ENCODE measurements around the gene ADAM23.

ADAM23 gene

GRCh38 chr2:206572725-206573124 is 129.4 kb downstream of the ADAM23 start:
- DNase-seq = no peak

DNA sequence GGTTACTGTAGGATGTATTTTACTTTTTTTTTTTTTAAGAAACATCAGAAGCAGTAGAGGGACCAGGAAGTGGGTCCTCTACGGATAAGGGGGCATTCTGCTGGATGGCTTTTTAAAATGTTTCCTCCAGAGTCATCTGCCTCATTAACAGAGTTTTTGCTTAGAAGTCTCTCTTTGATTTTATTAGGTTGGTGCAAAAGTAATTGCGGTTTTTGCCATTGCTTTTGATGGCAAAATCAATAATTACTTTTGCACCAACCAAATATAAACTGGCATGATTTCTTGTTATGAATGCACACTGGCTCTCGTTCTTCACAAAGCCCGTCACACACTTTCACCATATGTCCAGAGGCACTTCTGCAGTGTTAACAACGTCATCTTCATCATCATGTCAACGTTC is 130.5 kb downstream of the ADAM23 start:
- DNase-seq = no peak

DNA sequence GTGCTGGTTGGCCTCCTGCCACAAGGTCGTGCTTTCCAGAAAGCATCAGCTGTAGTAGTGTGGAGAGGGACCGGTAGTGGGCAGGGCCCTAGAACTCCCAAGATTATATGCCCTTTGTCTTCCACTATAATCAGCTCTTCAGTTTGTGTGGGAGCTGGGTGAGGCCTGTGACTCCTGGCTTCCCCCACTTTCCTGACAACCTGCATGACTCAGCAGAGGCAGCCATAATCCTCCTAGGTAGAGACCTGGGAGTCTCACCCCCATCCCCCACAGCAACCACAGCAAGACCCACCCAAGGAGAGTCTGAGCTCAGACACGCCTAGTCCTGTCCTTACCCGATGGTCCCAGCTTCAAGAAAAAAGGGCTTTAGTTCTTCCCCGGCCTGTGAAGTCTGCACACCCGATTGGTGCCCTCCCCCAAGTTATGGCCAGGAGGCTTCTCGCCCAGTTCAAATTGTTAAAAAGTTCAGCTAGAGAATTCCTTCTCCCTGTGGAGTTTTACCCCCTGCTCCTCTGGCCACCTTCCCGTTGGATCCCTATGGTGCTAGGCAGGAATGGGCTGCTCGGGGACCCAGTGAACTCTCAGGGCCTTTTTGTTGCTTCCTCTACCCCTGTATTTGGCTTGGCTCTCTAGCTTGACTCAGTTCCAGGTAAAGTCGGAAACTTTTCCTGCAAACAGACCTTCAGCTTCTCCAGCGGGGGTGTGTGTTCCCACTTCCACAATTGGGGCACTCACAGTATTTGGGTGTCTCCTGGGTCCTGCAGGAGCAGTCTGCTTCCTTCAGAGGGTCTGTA is 141.2 kb downstream of the ADAM23 start:
- DNase-seq = no peak

GRCh38 chr2:206585335-206585734 is 142.0 kb downstream of the ADAM23 start:
- no peak for DNase-seq

DNA sequence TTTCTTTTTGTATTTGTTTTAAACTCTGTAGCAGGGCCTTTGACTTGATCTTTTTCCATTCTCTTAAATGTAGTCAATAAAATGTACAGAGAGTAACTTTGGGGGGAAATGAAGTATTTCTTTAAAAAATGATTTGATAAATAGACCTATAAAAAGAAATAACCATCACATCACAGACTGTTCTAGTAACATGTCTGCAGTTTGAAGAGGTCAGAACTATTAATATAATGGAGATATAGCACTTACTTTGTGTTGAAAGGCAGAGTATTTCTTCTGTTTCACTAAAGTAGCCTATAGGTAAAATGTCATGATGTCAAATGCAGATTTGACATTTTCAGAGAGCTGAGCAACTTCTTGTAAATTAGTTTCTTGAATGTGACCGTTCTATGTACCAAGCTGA is 143.3 kb downstream of the ADAM23 start:
- DNase-seq = no peak

DNA sequence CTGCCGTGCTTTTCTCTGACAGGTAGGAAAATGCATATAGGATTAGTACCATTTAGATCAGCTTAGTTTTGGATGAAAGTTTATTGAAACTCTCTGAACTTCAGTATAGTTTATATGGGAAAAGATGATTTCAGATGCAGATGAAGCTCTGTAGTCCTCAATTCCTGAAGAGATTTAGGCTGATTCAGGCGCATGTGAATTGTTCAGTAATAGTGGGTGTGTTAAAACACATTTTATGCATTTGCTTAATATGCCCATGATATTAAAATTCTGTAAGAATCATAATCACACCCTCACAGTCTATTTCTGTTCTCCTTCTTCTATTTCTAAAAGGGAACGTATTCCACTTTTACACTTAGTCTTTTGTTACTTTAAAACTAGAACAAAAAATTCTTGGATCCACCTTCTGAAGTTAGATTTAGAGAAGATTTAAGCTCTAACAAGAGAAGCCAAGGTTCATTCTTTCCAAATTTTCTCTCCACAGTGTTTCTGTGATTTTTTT is 154.4 kb downstream of the ADAM23 start:
- DNase-seq = no peak

- DNase-seq = no peak
These were observed 159.9 kb downstream of the ADAM23 start for GRCh38 chr2:206603243-206603642.

DNA sequence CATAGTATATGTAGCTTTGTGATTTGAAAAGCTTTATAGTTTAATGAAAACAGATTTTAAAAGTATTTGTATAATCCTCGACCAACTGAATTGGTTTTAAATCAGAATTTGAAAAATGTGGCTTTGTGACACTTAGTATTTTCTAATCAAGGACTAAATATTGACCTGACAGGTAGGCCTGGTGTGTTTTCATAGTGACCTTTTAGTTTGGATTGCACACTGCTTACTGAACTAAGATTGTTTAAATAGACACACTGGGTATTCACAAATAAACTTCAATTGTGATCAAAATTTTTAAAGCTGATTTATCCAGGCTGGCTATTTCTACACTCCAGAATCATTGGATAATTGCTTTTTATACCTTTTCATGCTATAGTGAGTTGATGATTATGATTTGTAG is 167.1 kb downstream of the ADAM23 start:
- no peak for DNase-seq

- DNase-seq = no peak
These were observed 167.9 kb downstream of the ADAM23 start for GRCh38 chr2:206611191-206611590.

- no peak for DNase-seq
These were observed 168.4 kb downstream of the ADAM23 start for GRCh38 chr2:206611736-206612135.

DNA sequence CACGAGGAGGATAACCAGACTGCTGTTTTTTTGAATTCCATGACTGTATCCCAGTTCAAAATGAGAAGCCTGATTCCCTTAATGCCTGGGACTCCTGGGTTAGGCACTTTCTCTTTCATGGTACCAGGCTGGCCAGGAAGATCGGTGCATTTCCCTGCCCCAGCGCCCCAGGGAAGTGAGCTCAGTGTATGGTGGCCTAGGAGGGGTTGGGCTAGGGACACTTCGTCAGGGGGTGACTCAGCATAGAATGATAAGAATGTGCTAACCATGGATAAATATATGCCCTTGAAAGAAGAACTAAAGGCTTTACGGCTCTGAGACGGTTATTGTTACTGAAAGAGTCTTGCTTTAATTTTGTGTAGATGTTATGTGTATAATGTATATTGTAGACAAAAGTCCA is 171.5 kb downstream of the ADAM23 start:
- DNase-seq = no peak

DNA sequence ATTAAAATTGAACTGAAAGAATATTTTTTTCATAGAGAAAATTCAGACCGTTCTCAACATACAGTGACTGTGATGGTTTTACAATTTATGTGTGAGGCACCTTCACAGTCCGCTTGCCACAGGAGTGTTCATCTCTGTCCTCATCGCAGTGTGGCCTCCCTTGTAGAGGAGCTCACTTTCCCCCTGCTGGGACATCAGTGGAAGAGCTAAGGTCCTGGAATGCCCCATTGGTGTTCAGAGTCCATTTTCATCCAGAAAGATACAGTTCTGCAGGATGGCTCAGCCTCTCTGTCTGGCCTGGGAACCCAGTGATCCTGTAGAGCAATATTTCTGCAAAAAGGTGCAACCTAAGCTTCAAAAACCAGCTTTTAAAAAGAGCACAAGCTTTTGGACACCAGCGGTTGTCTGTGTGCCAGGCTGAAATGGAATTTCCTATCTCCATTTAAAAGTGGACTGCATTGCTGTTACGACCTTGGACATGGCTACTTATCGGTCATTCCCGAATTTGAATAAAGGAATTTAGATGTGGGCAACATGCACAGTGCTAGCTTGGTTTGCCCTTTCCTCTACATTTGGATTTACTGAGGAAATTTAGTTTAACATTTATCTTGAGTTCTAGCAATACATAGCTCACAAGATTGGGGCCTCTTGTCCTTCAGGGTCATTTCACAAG is 172.2 kb downstream of the ADAM23 start:
- no peak for DNase-seq

- no peak for DNase-seq
These were observed 172.8 kb downstream of the ADAM23 start for GRCh38 chr2:206616151-206616550.

- DNase-seq = no peak
These were observed 175.7 kb downstream of the ADAM23 start for GRCh38 chr2:206619011-206619410.

- DNase-seq = no peak
These were observed 182.8 kb downstream of the ADAM23 start for GRCh38 chr2:206626108-206626507.

DNA sequence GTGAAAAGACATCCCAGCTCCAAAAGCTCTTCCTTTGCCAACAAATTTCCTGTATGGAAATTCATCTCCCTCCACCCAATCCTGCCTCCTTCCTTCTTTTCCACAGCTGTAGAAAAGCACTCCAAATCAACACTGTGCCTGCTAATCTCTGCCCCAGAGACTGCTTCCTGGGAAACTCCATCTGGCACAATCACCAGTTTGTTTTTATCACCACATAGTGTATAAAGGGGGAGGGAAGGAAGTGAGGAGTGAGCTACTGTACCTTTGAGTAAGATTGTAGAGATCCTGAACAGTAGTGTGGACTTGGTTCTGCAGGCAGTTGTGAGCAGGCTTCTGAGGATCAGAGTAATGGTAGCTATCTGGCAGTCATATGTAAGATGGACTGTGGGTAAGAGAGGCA is 184.3 kb downstream of the ADAM23 start:
- no peak for DNase-seq

- no peak for DNase-seq
These were observed 188.0 kb downstream of the ADAM23 start for GRCh38 chr2:206631340-206631739.

DNA sequence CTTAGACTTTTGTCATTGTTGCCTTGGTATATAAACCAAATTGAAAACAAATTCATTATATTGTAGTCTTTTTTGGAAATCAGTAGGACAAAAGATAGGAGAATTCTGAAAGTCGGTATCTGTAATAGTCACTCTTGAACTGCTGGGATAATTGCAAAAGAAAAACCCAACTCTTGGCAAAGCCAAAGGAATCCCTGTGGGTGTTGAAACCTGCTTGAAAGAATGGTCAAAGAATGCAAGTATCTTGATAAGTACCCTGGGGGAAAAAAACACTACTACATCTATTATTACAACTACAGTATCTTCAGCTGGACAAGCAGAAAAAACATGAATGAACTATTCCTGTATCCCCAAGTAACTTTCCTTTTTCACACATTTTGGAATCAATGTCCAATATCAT is 191.7 kb downstream of the ADAM23 start:
- DNase-seq = no peak

DNA sequence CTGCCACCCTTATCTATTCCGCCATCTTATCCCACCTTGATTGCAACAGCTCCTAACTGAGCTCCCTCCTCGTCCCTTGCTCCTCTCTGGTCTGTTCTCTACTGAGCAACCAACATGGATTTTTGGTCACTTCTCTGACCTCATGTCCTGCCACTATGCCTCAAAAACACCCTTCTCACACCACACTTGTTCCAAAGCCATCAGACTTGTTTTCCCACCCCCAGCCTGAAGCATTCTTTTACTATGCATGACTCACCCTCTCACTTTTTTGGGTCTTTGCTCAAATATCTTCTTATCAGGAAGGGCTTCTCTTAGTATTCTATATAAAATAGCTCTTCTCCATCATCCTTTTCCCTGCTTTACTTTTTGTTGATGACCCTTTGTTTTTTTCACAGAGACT is 196.3 kb downstream of the ADAM23 start:
- DNase-seq = no peak

- DNase-seq = no peak
These were observed 197.9 kb downstream of the ADAM23 start for GRCh38 chr2:206641226-206641625.

DNA sequence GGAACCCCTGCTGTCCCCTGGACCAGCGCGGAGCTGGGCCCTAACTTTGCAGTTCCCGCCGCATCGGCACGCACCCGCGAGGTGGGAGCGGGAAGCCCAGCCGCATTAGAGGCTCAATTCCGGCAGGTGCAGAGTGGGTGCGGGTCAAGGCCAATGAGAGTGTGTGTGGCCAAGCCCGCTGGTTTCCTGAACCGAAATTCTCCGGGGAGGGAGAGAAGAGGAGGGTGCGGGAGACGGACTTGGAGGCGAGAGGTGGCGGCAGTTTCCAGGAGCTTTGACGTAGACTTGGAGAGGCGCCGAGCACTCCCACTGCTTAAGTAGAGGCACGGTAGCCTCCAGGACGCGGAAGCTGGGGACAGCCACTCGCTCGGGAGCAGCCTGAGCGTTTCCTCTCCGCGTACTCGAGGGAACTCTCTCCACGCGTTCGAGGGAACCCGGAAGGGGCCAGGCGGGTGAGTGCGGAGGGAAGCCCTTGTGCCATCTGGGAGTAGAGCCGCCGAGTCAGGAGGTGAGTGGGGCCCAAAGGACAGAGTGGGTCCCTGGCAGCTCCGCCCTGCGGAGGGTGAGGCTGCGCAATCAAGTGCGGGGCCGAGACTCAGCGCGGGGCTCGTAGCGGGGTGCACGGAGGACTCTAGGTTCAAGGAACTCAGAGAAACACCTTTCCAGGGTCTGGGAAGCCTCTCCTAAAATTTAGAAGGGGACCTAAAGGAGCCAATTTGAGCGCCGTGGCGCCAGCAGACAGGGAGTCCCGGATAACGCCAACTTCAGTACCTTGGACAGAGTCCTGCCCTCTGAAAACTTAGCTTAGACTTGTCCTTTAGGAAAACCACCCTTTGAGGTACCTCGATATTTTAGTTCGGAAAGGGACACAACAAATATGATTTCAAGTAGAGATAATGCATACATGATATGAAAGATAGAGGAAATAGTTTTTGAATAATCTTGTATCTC is 199.0 kb downstream of the ADAM23 start, which contains the start of gene FAM237A:
TSS of gene FAM237A (plus strand) at position 413 of the 951 bp plus-strand sequence. CDS start 1,750 bp downstream, outside the sequence.
- DNase-seq = no peak

- DNase-seq = no peak
These were observed 204.7 kb downstream of the ADAM23 start for GRCh38 chr2:206647985-206648384.

- no peak for DNase-seq
These were observed 213.8 kb downstream of the ADAM23 start for GRCh38 chr2:206657087-206657486.
